H1 (cell line): Measurements from ENCODE around the gene BSCL2. TPM values are rescaled to one million over a fixed set of nuclear protein-coding genes. Genes with fewer than 3 reads are reported as not detected.
A peak's percentile ranks its signal among the peaks of the same experiment; 100 is the strongest.

Source experiments
- CTCF ChIA-PET: fragments of 300-600 bp; sonication (Branson Sonifier 250); formaldehyde crosslinking; loops from one replicate; lab custom pipeline; 2021; ENCODE audit not compliant: partially characterized antibody; lab: Charles Lee
- POLR2A ChIA-PET: fragments of 300-600 bp; sonication (Branson Sonifier 250); formaldehyde crosslinking; loops from one replicate; lab custom pipeline; 2021; ENCODE audit warnings: inconsistent platforms; ENCODE audit not compliant: partially characterized antibody; lab: Charles Lee
- DNase-seq, 2 experiments: peaks; one replicate each; pipeline versions ENCODE4 v3.0.0 to v3.0.0-alpha.2; 2010 to 2022; ENCODE audit warnings: low spot score in 2 of 2, low read depth in 1 of 2, mixed read lengths in 1 of 2
- FAIRE-seq: peaks from 2 replicates; lab custom pipeline; 2011; peaks lifted over from hg19 to GRCh38; lab: Jason Lieb, UNC
- H2AFZ ChIP-seq: 2 replicates; pipeline ENCODE4 v1.8.1; 2012; ENCODE audit warnings: low read length, inconsistent platforms
- H2AK5ac ChIP-seq: 2 replicates; pipeline ENCODE4 v1.6.1; 2013; ENCODE audit warnings: low read depth, low read length
- H2BK120ac ChIP-seq: replicated peaks from 2 replicates; pipeline ENCODE3; 2013; ENCODE audit warnings: low read depth, low read length, inconsistent platforms
- H2BK12ac ChIP-seq: 2 replicates; pipeline ENCODE4 v1.6.1; 2013; ENCODE audit warnings: low read depth, low read length
- H2BK15ac ChIP-seq: 2 replicates; pipeline ENCODE4 v1.6.1; 2013; ENCODE audit warnings: low read length
- H2BK20ac ChIP-seq: 2 replicates; pipeline ENCODE4 v1.6.1; 2013; ENCODE audit warnings: low read length
- H2BK5ac ChIP-seq: 2 replicates; pipeline ENCODE4 v1.6.1; 2013; ENCODE audit warnings: low read depth, low read length
- H3K14ac ChIP-seq: 2 replicates; pipeline ENCODE4 v1.6.1; 2013; ENCODE audit warnings: inconsistent platforms; ENCODE audit not compliant: insufficient read length
- H3K18ac ChIP-seq: 2 replicates; pipeline ENCODE4 v1.6.1; 2013; ENCODE audit warnings: low read length; ENCODE audit errors: extremely low read depth
- H3K23ac ChIP-seq: 2 replicates; pipeline ENCODE4 v1.6.1; 2013; ENCODE audit warnings: inconsistent platforms; ENCODE audit not compliant: insufficient read length
- H3K23me2 ChIP-seq: 2 replicates; pipeline ENCODE4 v1.6.1; 2013; ENCODE audit warnings: low read depth, low read length
- H3K27ac ChIP-seq: 2 replicates; pipeline ENCODE4 v1.6.1; 2011; ENCODE audit warnings: low read depth, low read length, inconsistent platforms
- H3K27me3 ChIP-seq, 4 experiments: replicated peaks in 1 of 4; 1 replicate in 1 of 4; 2 replicates in 3 of 4; pipeline versions ENCODE4 v1.6.1 to v1.8.1; 2011 to 2013; ENCODE audit warnings: low read length in 3 of 4, mild to moderate bottlenecking in 3 of 4, inconsistent platforms in 2 of 4, mixed read lengths in 2 of 4, moderate library complexity in 1 of 4; ENCODE audit not compliant: control insufficient read depth in 3 of 4, insufficient read depth in 3 of 4; ENCODE audit errors: extremely low read depth in 1 of 4
- H3K36me3 ChIP-seq, 4 experiments: 2 replicates each; pipeline versions ENCODE4 v1.6.1 to v1.8.1; 2011 to 2013; ENCODE audit warnings: mild to moderate bottlenecking in 4 of 4, low read length in 3 of 4, moderate library complexity in 2 of 4, control low read depth in 1 of 4, inconsistent platforms in 1 of 4; ENCODE audit not compliant: insufficient read depth in 4 of 4, control insufficient read depth in 2 of 4
- H3K4ac ChIP-seq: replicated peaks from 2 replicates; pipeline ENCODE3; 2013; ENCODE audit warnings: low read length, low read depth, mixed read lengths, inconsistent platforms; ENCODE audit not compliant: insufficient read length
- H3K4me1 ChIP-seq, 4 experiments: replicated peaks in 1 of 4; 1 replicate in 1 of 4; 2 replicates in 3 of 4; pipeline versions ENCODE4 v1.6.1 to v1.8.1; 2011 to 2013; ENCODE audit warnings: low read length in 3 of 4, inconsistent platforms in 2 of 4, mixed read lengths in 1 of 4; ENCODE audit not compliant: insufficient read depth in 4 of 4, control insufficient read depth in 3 of 4
- H3K4me2 ChIP-seq, 2 experiments: 2 replicates each; pipeline versions ENCODE4 v1.6.1 to v1.8.1; 2011 to 2013; ENCODE audit warnings: low read depth in 2 of 2, low read length in 2 of 2, control low read depth in 1 of 2, inconsistent platforms in 1 of 2, mild to moderate bottlenecking in 1 of 2; ENCODE audit not compliant: insufficient read depth in 1 of 2
- H3K4me3 ChIP-seq, 4 experiments: fragments of 200-600, 300-600 bp in 1 of 4; sonication (generic), shearing (Covaris generic), sonication (Bioruptor Twin) in 1 of 4; 2 replicates each; pipeline versions ENCODE4 v1.5.1 to v1.8.1; 2011 to 2016; ENCODE audit warnings: low read length in 4 of 4, low read depth in 3 of 4, control low read depth in 2 of 4, inconsistent platforms in 2 of 4, mild to moderate bottlenecking in 2 of 4, mixed read lengths in 1 of 4, moderate library complexity in 1 of 4; ENCODE audit not compliant: insufficient read depth in 2 of 4; ENCODE audit errors: extremely low read depth in 1 of 4
- H3K56ac ChIP-seq: replicated peaks from 2 replicates; pipeline ENCODE3; 2013; ENCODE audit warnings: low read depth, mild to moderate bottlenecking, mixed read lengths, low read length, inconsistent platforms; ENCODE audit not compliant: insufficient read length
- H3K79me1 ChIP-seq: 2 replicates; pipeline ENCODE4 v1.6.1; 2013; ENCODE audit warnings: low read depth, low read length, control low read depth
- H3K79me2 ChIP-seq, 2 experiments: 2 replicates each; pipeline versions ENCODE4 v1.6.1 to v1.8.1; 2012 to 2013; ENCODE audit warnings: low read length in 2 of 2, mild to moderate bottlenecking in 2 of 2, inconsistent platforms in 1 of 2; ENCODE audit not compliant: insufficient read depth in 2 of 2, control insufficient read depth in 1 of 2
- H3K9ac ChIP-seq, 4 experiments: replicated peaks in 1 of 4; 1 replicate in 1 of 4; 2 replicates in 3 of 4; pipeline versions ENCODE4 v1.6.1 to v1.8.1; 2011 to 2013; ENCODE audit warnings: low read depth in 3 of 4, low read length in 3 of 4, control low read depth in 2 of 4, mild to moderate bottlenecking in 2 of 4, moderate library complexity in 2 of 4, inconsistent platforms in 1 of 4; ENCODE audit errors: extremely low read depth in 1 of 4
- H3K9me3 ChIP-seq, 2 experiments: 2 replicates each; pipeline versions ENCODE4 v1.6.1 to v1.8.1; 2012 to 2013; ENCODE audit warnings: mild to moderate bottlenecking in 2 of 2, moderate library complexity in 2 of 2, control low read depth in 1 of 2, inconsistent platforms in 1 of 2, low read depth in 1 of 2, low read length in 1 of 2, mixed read lengths in 1 of 2; ENCODE audit not compliant: insufficient read depth in 2 of 2
- H4K20me1 ChIP-seq, 2 experiments: replicated peaks in 1 of 2; 2 replicates each; pipeline versions ENCODE3 to v1.8.1; 2011 to 2013; ENCODE audit warnings: inconsistent platforms in 2 of 2, low read length in 2 of 2, mild to moderate bottlenecking in 1 of 2; ENCODE audit not compliant: insufficient read depth in 2 of 2, control insufficient read depth in 1 of 2
- H4K5ac ChIP-seq: 2 replicates; pipeline ENCODE4 v1.6.1; 2013; ENCODE audit warnings: low read length, low read depth, mixed read lengths, inconsistent platforms; ENCODE audit not compliant: insufficient read length
- H4K8ac ChIP-seq: 2 replicates; pipeline ENCODE4 v1.8.0; 2013; ENCODE audit warnings: mild to moderate bottlenecking, moderate library complexity, low read length, inconsistent platforms; ENCODE audit not compliant: insufficient read depth; ENCODE audit errors: extremely low read depth
- H4K91ac ChIP-seq: replicated peaks from 2 replicates; pipeline ENCODE3; 2013; ENCODE audit warnings: low read length, mixed read lengths, inconsistent platforms; ENCODE audit not compliant: insufficient read length
- E2F6 ChIP-seq: IDR thresholded peaks from 2 replicates; pipeline ENCODE4 v1.6.1; 2012; ENCODE audit warnings: inconsistent platforms
- ZNF274 ChIP-seq: IDR thresholded peaks from 2 replicates; pipeline ENCODE4 v1.7.0; 2012; ENCODE audit warnings: low read length, borderline replicate concordance; ENCODE audit errors: extremely low read depth
- WGBS, 2 experiments: shearing (Covaris generic) in 1 of 2; methylation state at CpG; one replicate each; pipeline versions ENCODE4 v1.1.6 to v1.1.7; 2013 to 2015; ENCODE audit warnings: low lambda C conversion rate in 2 of 2, mixed read lengths in 2 of 2, inconsistent platforms in 1 of 2, low coverage in 1 of 2, missing lambda C conversion rate in 1 of 2; ENCODE audit not compliant: insufficient replicate concordance in 2 of 2, insufficient coverage in 1 of 2, insufficient read length in 1 of 2; ENCODE audit errors: extremely low coverage in 1 of 2, missing lambda C conversion rate in 1 of 2; 5-methylcytosine and 5-hydroxymethylcytosine counted together
- polyA plus RNA-seq, 7 experiments: library from polyadenylated mRNA; depleted of rRNA in 3 of 7; stranded (reverse) in 5 of 7; unstranded in 2 of 7; fragments of >200 nt in 5 of 7; fragments of 200-250 nt in 2 of 7; gene quantifications; 1 replicate in 5 of 7; 2 replicates in 1 of 7; 4 replicates in 1 of 7; pipeline versions ENCODE4 v1.2.1 to v1.2.3, GENCODE V29; 2011 to 2013; ENCODE audit warnings: missing spikeins in 2 of 7, mixed read lengths in 2 of 7
- total RNA-seq: library from RNA; stranded (reverse); fragmentation: NEBNext Ultra II Directional; extraction: Animal tissue kit (Norgen Biotek cat#: 25700); gene quantifications from 2 replicates; pipeline ENCODE4 v1.2.1, GENCODE V29; 2021

Gene BSCL2
- total and polyA plus RNA-seq, 2 of the 8 experiments (the other 6 are each of a cell fraction or from before 2014, with no cell fraction given): 59.5 to 264 TPM

DNA sequence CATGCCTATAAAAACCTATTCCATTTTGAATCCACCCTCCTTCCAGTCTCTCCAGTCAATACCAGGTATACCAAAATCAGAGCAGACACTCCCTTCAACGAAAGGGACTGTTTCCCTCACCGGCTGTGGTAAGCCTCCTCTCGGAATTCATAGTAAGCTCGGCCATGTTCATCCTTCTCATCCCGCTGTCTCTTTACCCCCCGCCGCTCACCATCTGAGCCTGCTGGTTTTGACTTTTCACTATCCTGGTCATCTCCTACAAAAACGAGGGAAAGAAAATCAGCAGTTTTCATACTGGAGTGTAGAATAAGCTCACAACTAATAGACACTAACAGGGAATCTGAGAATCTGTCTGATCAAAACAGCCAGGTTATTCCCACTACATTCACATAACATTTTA, 16.9 kb upstream of the BSCL2 start:
- H3K27ac ChIP-seq: no peak overlapping the region
- CTCF ChIA-PET: interaction anchor here (1.0 to 2.4 kb wide), 7 partner anchors 9 to 132 kb away, joined by 3 to 13 read pairs (median 4); no protein-coding TSS in a partner anchor
- TF ChIP-seq ZNF274 (no peak), E2F6 (no peak)
- TF ChIP-seq, all 59 proteins: peak for 0
- H3K4me1 ChIP-seq: no peaks in the 10 kb centered on the region; a peak in 3 of 7 replicates
- POLR2A ChIA-PET: interaction anchor here (0.9 to 10.9 kb wide), 11 partner anchors 10 to 129 kb away, joined by 3 to 192 read pairs (median 15); partner anchors contain the start of genes BSCL2, C11orf98, CSKMT and GNG3
- peaks cover 18 to 63% of the 10 kb centered on the region in 2 experiments for H3K79me2 ChIP-seq
- no peak overlapping the region for H2BK15ac ChIP-seq
- H3K27me3 ChIP-seq: no peaks in the 10 kb centered on the region
- WGBS, 2 experiments: 90% methylated on average over 8 of the region's 8 CpGs; no CpG with 5 or more reads in 1 of the 2 experiments
- H3K9me3 ChIP-seq: no peaks in the 10 kb centered on the region
- H3K23ac ChIP-seq: no peak overlapping the region
- H4K20me1 ChIP-seq: peaks cover 12 to 17% of the 10 kb centered on the region in 2 experiments
- peak overlapping the region in 1 of 4 experiments; percentile 87; a peak in 2 of 8 replicates for H3K4me3 ChIP-seq
- no peak overlapping the region for H3K56ac ChIP-seq
- no peak overlapping the region for H3K18ac ChIP-seq
- H2BK5ac ChIP-seq: no peak overlapping the region
- no peak overlapping the region for H3K4ac ChIP-seq
- H3K79me1 ChIP-seq: 0 out of 2 replicates have a peak, but pooled peaks cover 2% of the 10 kb centered on the region
- FAIRE-seq: no peak
- peak overlapping the region; percentile 36 to 93; a peak in 1 of 4 replicates for H3K4me2 ChIP-seq
- no peak overlapping the region for H2BK120ac ChIP-seq
- no peak overlapping the region for H3K9ac ChIP-seq
- no peak overlapping the region for H2AFZ ChIP-seq
- H3K36me3 ChIP-seq: peaks cover 33 to 53% (median 45%) of the 10 kb centered on the region in 4 experiments
- no peak overlapping the region for H2BK12ac ChIP-seq
- H4K5ac ChIP-seq: no peak overlapping the region
- no peak overlapping the region for H3K14ac ChIP-seq
- H2BK20ac ChIP-seq: no peak overlapping the region
- DNase-seq: no peak
- H4K91ac ChIP-seq: no peak overlapping the region
- no peak overlapping the region for H4K8ac ChIP-seq
- no peak overlapping the region for H2AK5ac ChIP-seq
- H3K23me2 ChIP-seq: peaks cover 16% of the 10 kb centered on the region
